ENCODE data around the gene FRMD4A.

Gene FRMD4A

GRCh38 chr10:13674645-13675588 lies 655.8 kb downstream of the FRMD4A start:
- DNase-seq (ENCODE audit: low read depth in 2 of 2), result no peak

GRCh38 chr10:13673156-13673555 lies 657.6 kb downstream of the FRMD4A start:
- DNase-seq (ENCODE audit: low read depth in 2 of 2), result no peak

GRCh38 chr10:13672548-13672947 lies 658.2 kb downstream of the FRMD4A start:
- DNase-seq (ENCODE audit: low read depth in 2 of 2), result no peak

- no peak for DNase-seq (ENCODE audit: low read depth in 2 of 2)
These were observed 658.8 kb downstream of the FRMD4A start for GRCh38 chr10:13671904-13672303.

GRCh38 chr10:13670311-13670710 lies 660.4 kb downstream of the FRMD4A start:
- DNase-seq (ENCODE audit: low read depth in 2 of 2), result no peak

GRCh38 chr10:13669901-13670300 lies 660.8 kb downstream of the FRMD4A start:
- DNase-seq (ENCODE audit: low read depth in 2 of 2), result no peak

GRCh38 chr10:13669182-13669855 lies 661.4 kb downstream of the FRMD4A start:
- DNase-seq (ENCODE audit: low read depth in 2 of 2), result no peak

GRCh38 chr10:13668126-13668525 lies 662.6 kb downstream of the FRMD4A start:
- DNase-seq (ENCODE audit: low read depth in 2 of 2), result no peak

GRCh38 chr10:13665516-13666262 lies 665.0 kb downstream of the FRMD4A start:
- no peak for DNase-seq (ENCODE audit: low read depth in 2 of 2)

GRCh38 chr10:13661256-13661655 lies 669.5 kb downstream of the FRMD4A start:
- DNase-seq (ENCODE audit: low read depth in 2 of 2), result no peak

GRCh38 chr10:13660551-13660920 lies 670.2 kb downstream of the FRMD4A start:
- no peak for DNase-seq (ENCODE audit: low read depth in 2 of 2)

GRCh38 chr10:13659887-13660550 lies 670.7 kb downstream of the FRMD4A start:
- DNase-seq (ENCODE audit: low read depth in 2 of 2), result peak; percentile 49 to 50

GRCh38 chr10:13658871-13659685 lies 671.6 kb downstream of the FRMD4A start:
- no peak for DNase-seq (ENCODE audit: low read depth in 2 of 2)

- no peak for DNase-seq (ENCODE audit: low read depth in 2 of 2)
These were observed 672.5 kb downstream of the FRMD4A start for GRCh38 chr10:13658264-13658663.

- DNase-seq (ENCODE audit: low read depth in 2 of 2), result no peak
These were observed 673.5 kb downstream of the FRMD4A start for GRCh38 chr10:13657101-13657680.

- no peak for DNase-seq (ENCODE audit: low read depth in 2 of 2)
These were observed 674.2 kb downstream of the FRMD4A start for GRCh38 chr10:13656337-13657100.

GRCh38 chr10:13654846-13655245 lies 675.9 kb downstream of the FRMD4A start:
- DNase-seq (ENCODE audit: low read depth in 2 of 2), result no peak

- no peak for DNase-seq (ENCODE audit: low read depth in 2 of 2)
These were observed 676.5 kb downstream of the FRMD4A start for GRCh38 chr10:13654118-13654830.

- DNase-seq (ENCODE audit: low read depth in 2 of 2), result no peak
These were observed 677.9 kb downstream of the FRMD4A start for GRCh38 chr10:13652860-13653259.
